Brain microvascular endothelial cell (primary cell): ENCODE measurements around the gene RHBDL1.

Experiments
- DNase-seq: peaks from one replicate; pipeline ENCODE4 v3.0.0-alpha.2; 2020
- H3K27ac ChIP-seq: fragments of 250-450 bp; sonication (Bioruptor Pico); 2 replicates; pipeline ENCODE4 v1.5.1; 2020; ENCODE audit warnings: mild to moderate bottlenecking, moderate library complexity
- H3K27me3 ChIP-seq: fragments of 250-450 bp; sonication (Bioruptor Pico); replicated peaks from 2 replicates; pipeline ENCODE4 v1.5.1; 2020; ENCODE audit warnings: mild to moderate bottlenecking
- H3K36me3 ChIP-seq: fragments of 250-450 bp; sonication (Bioruptor Pico); replicated peaks from 2 replicates; pipeline ENCODE4 v1.5.1; 2020; ENCODE audit warnings: mild to moderate bottlenecking
- H3K4me3 ChIP-seq: 2 replicates; pipeline ENCODE4 v1.5.1; 2011; ENCODE audit warnings: low read depth, mild to moderate bottlenecking, control low read depth, low read length, moderate library complexity
- CTCF ChIP-seq: IDR thresholded peaks from 2 replicates; pipeline ENCODE4 v1.5.1; 2011; ENCODE audit warnings: low read depth, mild to moderate bottlenecking, moderate library complexity, low read length, control low read depth, inconsistent platforms; ENCODE audit errors: missing control alignments
- in situ Hi-C: cut with HindIII; loops from 2 replicates; pipeline ENCODE4 v1.10.0; 2017; ENCODE audit warnings: low sequenced_read_pairs, low pct_ligation_motif_present

Gene RHBDL1

GRCh38 chr16:718922-719321 lies 43.5 kb downstream of the RHBDL1 start:
- Histone ChIP-seq H3K36me3 (peaks cover 4% of the 10 kb centered on the region), H3K27me3 (no peaks in the 10 kb centered on the region), H3K27ac (no peak overlapping the region), H3K4me3 (no peak overlapping the region)
- in situ Hi-C loops: loop anchor here (25.0 kb wide), 1 partner anchor 268 kb away; the partner anchor contains the start of gene SOX8
- DNase-seq: no peak
- TF ChIP-seq CTCF: no peak

GRCh38 chr16:719815-720446 lies 44.5 kb downstream of the RHBDL1 start:
- in situ Hi-C loops: loop anchor here (25.0 kb wide), 1 partner anchor 267 kb away; the partner anchor contains the start of gene SOX8
- Histone ChIP-seq H3K4me3 (peak overlapping the region; percentile 65), H3K27ac (no peak overlapping the region), H3K36me3 (peaks cover 4% of the 10 kb centered on the region), H3K27me3 (no peaks in the 10 kb centered on the region)
- DNase-seq: no peak
- peak; percentile 56 for TF ChIP-seq CTCF

GRCh38 chr16:720447-720989 lies 45.0 kb downstream of the RHBDL1 start:
- H3K36me3 ChIP-seq: peaks cover 4% of the 10 kb centered on the region
- peak; percentile 43 for DNase-seq
- H3K27me3 ChIP-seq: no peaks in the 10 kb centered on the region
- in situ Hi-C loops: loop anchor here (25.0 kb wide), 1 partner anchor 267 kb away; the partner anchor contains the start of gene SOX8
- H3K27ac ChIP-seq: peak overlapping the region; percentile 63
- peak; percentile 50 for TF ChIP-seq CTCF
- peak overlapping the region; percentile 65 for H3K4me3 ChIP-seq

GRCh38 chr16:720990-721764 lies 45.7 kb downstream of the RHBDL1 start, which contains the start of gene ANTKMT:
Gene ANTKMT (plus strand): TSS chr16:721146. CDS start chr16:721275, 129 bp downstream.
- peak within 1 kb of the TSS; percentile 63 for H3K27ac ChIP-seq
- peak within 1 kb of the TSS; percentile 65 for H3K4me3 ChIP-seq

More at GRCh38 chr16:720990-721764, 45.7 kb downstream of the RHBDL1 start, which contains the start of gene ANTKMT:
- in situ Hi-C loops: loop anchor here (25.0 kb wide), 1 partner anchor 266 kb away; the partner anchor contains the start of gene SOX8
- peak; percentile 28 for DNase-seq
- Histone ChIP-seq H3K27me3 (no peaks in the 10 kb centered on the region), H3K36me3 (peaks cover 4% of the 10 kb centered on the region)
- TF ChIP-seq CTCF: no peak
